ENCODE data around the gene DTWD2. TPM values are rescaled to one million over a fixed set of nuclear protein-coding genes. Genes with fewer than 3 reads are reported as not detected.
"Not testable (repeated sequence)": the region's sequence is repeated elsewhere in the genome, so short reads cannot be mapped to it uniquely, and the experiment has no call there.

Gene DTWD2
- total RNA-seq, 1 donor from 2014 or later: 8.8 TPM

- no peak for TF ChIP-seq CTCF (conservative IDR thresholded peaks at IDR 0.05; ENCODE audit: low read depth, low read length)
- H3K4me3 ChIP-seq (ENCODE audit: low read depth, low read length): no peak overlapping the region
- no peak for DNase-seq (ENCODE audit: low read depth)
Observed at GRCh38 chr5:118873417-118873816, 114.9 kb downstream of the DTWD2 start.

GRCh38 chr5:118863345-118863744, 125.0 kb downstream of the DTWD2 start:
- no peak for DNase-seq (ENCODE audit: low read depth)
- no peak for TF ChIP-seq CTCF (conservative IDR thresholded peaks at IDR 0.05; ENCODE audit: low read depth, low read length)
- no peak overlapping the region for H3K4me3 ChIP-seq (ENCODE audit: low read depth, low read length)

- H3K4me3 ChIP-seq (ENCODE audit: low read depth, low read length): no peak overlapping the region
- no peak for TF ChIP-seq CTCF (conservative IDR thresholded peaks at IDR 0.05; ENCODE audit: low read depth, low read length)
- DNase-seq (ENCODE audit: low read depth): no peak
Observed at GRCh38 chr5:118862596-118862995, 125.8 kb downstream of the DTWD2 start.

- no peak overlapping the region for H3K4me3 ChIP-seq (ENCODE audit: low read depth, low read length)
- no peak for TF ChIP-seq CTCF (conservative IDR thresholded peaks at IDR 0.05; ENCODE audit: low read depth, low read length)
- DNase-seq (ENCODE audit: low read depth): no peak
Observed at GRCh38 chr5:118857700-118858099, 130.6 kb downstream of the DTWD2 start.

GRCh38 chr5:118854819-118855218, 133.5 kb downstream of the DTWD2 start:
- H3K4me3 ChIP-seq (ENCODE audit: low read depth, low read length): no peak overlapping the region
- TF ChIP-seq CTCF (conservative IDR thresholded peaks at IDR 0.05; ENCODE audit: low read depth, low read length): no peak

DNA sequence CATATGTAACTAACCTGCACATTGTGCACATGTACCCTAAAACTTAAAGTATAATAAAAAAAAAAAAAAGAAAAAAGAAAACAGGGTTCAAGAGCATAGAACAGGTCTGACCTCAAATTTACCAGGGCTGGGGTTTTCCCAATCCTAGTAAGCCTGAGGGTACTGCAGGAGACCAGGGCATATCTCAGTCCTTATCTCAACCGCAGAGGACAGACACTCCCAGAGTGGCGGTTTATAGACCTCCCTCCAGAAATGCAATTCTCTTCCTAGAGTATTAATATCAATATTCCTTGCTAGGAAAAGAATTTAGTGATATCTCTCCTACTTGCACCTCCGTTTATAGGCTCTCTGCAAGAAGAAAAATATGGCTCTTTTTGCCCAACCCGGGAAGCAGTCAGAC, 136.6 kb downstream of the DTWD2 start:
- not testable (repeated sequence) for DNase-seq (ENCODE audit: low read depth); H3K4me3 ChIP-seq (ENCODE audit: low read depth, low read length)

More at GRCh38 chr5:118854819-118855218, 133.5 kb downstream of the DTWD2 start:
- no peak for DNase-seq (ENCODE audit: low read depth)

GRCh38 chr5:118849507-118849906, 138.8 kb downstream of the DTWD2 start:
- not testable (repeated sequence) for H3K4me3 ChIP-seq (ENCODE audit: low read depth, low read length)

DNA sequence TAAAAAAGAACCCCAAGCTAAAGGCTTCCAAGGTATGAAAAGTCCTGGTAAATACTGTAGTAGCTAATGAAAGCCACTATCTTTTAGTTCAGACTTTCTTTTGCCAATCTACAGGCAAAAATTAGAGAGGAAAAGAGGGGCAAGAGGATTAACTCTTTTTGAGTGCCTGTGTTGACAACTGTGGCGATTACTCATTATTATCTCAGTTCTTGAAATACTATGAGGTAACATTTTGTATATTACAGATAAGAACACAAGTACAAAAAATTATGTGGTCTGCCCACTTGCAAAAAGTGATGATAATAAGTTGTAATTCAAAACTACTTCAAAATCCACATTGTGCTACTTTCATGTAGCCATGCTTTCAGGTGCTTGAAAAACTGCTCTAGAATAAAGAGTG, 144.0 kb downstream of the DTWD2 start:
- no peak for TF ChIP-seq CTCF (conservative IDR thresholded peaks at IDR 0.05; ENCODE audit: low read depth, low read length)
- H3K4me3 ChIP-seq (ENCODE audit: low read depth, low read length): no peak overlapping the region
- no peak for DNase-seq (ENCODE audit: low read depth)

More at GRCh38 chr5:118849507-118849906, 138.8 kb downstream of the DTWD2 start:
- not testable (repeated sequence) for DNase-seq (ENCODE audit: low read depth)

Measured in epithelial cell of proximal tubule (primary cell).